ENCODE results near the gene FAM184B. TPM values are rescaled to one million over a fixed set of nuclear protein-coding genes. Genes with fewer than 3 reads are reported as not detected.

Gene FAM184B
- total RNA-seq, 1 donor from 2014 or later: not detected

DNA sequence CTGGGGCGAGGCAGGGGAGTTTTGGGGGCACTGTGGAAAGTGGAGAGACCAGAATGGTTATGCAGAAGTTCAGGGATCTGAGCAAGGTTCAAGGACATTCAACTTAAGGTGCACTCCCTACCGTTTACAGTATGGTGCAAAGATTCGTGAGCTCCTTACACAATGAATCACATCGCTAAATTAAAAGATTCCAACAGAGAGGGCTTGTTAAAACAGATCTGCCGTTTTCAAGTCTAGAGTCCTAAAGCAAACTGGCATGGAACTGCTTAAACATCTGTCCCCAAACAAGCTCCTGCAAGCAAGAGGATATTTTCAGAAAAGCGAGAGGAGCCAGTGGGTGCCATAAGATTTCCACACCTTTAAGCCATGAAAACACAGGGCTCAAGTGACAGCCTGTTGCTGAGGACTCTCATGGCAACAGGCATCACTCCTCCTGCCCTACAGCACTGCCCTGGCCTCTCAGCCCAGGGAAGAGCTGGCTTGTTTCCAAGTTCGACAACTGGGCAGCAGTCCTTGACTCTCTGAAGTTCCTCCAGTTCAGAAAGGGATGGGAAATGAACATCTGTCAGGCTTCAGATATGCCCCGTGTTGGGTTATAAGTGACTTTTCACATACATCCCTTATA is 10.0 kb downstream of the FAM184B start:
- DNase-seq: no peak

DNA sequence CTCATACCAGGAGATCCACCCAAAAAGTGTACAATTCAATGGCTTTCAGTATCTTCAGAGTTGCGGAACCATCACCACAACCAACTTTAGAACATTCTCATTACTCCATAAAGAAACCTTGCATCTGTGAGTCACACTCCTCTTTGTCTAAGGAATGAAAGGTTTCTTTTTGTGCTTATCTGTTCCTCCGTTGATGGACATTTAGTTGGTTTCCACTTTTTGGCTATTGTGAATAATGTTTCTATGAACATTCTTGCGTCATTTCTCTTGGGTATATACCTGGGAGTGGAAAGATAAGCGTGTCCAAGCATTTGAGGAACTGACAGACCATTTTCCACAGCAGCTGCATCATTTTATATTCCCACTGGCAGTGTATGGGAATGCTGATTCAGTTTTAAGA is 10.6 kb downstream of the FAM184B start:
- no peak for DNase-seq

DNA sequence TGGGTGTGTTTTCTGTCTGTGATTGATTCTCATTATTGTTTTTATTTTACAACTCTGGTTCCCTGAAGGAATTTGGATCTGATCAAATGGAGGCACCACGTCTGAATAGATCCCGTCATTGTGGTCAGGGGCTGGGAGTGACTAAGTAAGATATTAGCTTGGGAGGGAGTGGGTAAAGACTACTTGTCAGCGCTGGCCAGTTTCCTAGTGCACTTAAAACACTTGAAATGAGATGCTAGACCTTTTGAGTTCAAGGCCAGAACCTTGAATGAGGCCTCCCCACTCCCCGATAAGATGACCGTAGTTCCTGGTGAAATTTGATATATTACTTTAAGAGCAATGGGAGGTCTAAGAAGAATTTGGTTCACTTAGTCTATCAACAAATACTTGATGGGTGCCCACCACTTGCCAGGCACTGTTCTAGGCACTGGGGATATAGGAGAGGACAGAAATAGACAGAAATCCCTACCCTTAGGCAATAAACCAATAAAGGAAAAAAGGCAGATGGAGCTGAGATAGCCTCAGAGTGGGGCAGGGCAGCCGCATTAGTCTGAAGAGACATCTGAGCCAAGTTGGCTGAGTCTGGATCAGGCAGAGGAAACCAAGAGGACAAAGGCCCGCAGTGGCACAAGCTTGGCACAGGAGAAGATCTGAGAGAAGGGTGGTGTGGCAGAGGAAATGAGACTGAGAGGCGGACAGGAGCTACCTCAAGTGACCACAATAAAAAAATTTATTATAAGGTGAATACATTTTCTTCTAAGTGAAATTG is 11.8 kb downstream of the FAM184B start:
- DNase-seq: no peak

DNA sequence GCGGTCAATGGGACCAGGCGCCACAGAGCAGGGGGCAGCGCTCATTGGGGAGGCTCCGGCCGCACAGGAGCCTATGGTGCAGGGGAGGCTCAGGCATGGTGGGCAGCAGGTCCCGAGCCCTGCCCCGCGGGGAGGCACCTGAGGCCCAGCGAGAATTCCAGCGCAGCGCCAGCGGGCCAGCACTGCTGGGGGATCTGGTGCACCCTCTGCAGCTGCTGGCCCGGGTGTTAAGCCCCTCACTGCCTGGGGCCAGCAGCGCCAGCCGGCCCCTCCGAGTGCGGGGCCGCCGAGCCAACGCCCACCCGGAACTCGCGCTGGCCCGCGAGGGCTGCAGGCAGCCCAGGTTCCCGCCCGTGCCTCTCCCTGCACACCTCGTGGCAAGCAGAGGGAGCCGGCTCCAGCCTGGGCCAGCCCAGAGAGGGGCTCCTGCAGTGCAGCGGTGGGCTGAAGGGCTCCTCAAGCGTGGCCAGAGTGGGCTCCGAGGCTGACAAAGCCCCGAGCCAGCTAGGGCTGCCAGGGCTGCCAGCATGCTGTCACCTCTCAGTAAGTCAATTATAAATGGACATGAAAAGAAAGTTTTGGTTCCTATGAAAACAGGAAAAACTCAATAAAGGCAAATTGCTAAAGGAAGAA is 14.5 kb downstream of the FAM184B start:
- no peak for DNase-seq

DNA sequence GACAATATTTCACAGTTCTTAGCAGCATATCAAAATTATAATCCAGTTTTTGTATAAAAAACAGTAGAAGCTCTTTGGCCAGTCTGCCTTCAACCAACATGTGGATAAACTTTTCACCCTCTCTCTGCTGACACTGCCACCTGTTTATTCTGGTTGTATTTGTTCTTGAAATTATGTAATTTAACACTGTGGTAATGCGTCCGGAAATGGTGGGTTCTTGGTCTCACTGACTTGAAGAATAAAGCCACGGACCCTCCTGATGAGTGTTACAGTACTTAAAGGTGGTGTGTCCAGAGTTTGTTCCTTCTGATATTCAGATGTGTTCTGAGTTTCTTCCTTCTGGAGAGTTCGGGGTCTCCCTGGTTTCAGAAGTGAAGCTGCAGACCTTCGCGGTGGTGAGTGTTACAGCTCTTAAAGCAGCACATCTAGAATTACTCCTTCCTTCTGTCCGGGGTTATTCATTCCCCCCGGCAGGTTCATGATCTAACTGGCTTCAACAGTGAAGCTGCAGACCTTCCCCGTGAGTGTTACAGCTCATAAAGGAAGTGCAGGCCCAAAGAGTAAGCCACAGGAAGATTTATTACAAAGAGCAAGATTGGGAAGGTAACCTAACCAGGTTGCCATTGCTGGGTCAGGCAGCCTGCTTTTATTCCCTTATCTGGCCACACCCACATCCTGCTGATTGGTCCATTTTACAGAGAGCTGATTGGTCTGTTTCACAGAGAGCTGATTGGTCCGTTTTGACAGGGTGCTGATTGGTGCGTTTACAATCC is 15.7 kb downstream of the FAM184B start:
- DNase-seq: no peak

DNA sequence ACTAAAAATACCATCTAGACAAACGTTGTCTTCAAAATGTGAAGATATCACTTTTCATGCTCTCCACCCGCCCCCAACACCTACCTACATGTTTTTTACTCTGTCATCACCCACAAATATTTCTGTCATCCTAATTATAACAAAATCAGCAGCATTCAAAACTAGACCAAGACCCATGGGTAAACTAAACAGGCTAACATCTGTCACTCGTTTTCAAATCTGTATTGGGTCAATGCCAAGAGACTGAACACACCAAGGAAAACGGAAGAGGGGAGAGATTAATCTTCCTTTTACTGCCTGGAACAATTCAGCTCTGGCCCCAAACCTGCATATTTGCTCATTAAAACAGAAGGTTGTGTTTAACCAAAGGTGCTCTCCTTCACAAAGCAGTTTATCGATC is 17.5 kb downstream of the FAM184B start:
- no peak for DNase-seq

DNA sequence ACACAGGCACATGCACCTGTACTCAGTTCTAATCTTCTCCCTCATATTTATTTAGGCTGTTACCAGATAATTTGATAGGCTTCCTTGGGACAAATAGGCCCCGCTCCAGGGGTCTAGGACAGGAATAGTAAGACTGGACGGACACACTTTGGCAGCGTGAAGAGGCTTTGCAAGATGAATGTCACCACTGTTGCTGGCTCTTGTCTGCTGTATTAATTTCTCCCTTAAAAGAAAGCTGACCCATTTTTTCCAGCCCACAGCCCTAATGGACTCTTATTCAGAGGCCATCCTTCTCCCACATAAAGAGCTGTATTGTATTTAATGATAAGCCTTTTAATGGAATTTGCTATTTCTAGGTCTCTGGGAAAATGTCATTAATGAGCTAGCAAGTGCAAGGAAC is 18.0 kb downstream of the FAM184B start:
- no peak for DNase-seq

DNA sequence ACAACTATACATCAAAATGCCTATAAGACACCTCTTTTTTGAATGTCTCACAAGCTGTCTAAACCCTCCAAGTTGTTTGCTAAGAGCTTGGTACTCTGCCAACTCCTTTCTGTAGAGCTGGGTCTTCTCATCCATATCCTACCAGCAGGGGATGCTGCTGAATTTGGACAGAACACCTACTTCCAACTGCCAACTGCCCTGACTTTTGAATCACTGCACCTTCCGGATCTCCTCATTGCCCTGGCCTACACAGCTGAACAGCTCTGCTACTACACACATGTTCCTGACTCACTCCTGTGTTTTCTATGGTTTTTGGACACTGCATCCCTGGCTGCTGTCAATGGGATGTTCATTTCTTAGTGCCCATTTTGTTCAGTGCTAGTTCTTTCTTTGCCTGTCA is 18.7 kb downstream of the FAM184B start:
- DNase-seq: peak; percentile 28

DNA sequence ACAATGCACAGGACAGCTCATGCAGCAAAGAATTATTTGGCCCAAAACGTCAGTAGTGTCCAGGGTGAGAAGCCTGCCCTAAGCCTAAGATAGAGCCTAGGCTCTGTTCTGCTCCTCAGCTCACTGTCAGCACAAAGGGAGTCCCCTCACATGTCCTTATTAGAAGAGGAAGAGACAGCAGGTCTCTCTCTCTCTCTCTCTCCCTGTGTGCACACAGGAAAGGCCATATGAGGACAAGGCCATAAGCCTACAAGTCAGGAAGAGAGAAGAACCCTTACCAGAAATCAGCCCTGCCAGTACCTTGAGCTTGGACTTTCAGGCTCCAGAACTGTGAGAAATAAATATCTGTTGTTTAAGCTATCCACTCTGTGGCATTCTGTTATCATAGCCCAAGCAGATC is 20.4 kb downstream of the FAM184B start:
- no peak for DNase-seq

DNA sequence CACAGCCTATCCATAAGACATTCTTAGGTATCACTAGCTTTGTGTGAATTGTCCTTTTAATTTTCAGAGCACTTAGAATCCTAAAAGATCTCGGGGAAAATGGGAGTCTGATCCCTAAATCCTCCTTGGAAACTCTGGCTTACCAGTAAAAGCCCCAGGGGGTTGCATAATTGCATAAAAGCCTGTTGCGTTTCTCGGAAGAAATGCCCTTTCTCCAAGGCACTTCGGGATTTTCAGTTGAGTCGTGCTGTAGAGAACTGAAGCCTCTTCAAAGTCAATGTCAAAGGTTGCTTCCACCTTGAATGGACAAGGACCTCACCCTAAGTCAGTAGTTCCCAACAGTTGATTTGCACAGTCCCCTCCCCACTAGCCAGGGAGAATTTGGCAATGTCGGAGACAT is 20.8 kb downstream of the FAM184B start:
- DNase-seq: no peak

DNA sequence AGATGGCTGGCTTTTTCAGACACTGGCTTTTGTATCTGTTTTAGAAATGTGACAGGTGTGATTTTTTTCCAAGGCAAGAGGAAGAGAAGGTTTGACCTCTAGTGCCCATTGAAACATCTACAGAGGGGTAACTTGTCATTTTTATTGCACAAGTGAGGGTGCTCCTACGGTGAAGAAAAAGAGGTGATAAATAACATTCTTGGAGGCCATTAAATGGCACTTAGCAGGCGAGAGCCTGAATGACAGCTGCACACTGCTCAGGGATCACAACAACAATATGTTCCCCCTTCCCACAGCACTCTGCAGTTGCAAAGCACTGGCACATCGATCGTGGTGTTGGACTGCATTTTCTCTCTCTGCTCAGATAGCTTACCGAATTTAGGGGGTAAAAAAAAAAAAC is 22.9 kb downstream of the FAM184B start:
- DNase-seq: no peak

DNA sequence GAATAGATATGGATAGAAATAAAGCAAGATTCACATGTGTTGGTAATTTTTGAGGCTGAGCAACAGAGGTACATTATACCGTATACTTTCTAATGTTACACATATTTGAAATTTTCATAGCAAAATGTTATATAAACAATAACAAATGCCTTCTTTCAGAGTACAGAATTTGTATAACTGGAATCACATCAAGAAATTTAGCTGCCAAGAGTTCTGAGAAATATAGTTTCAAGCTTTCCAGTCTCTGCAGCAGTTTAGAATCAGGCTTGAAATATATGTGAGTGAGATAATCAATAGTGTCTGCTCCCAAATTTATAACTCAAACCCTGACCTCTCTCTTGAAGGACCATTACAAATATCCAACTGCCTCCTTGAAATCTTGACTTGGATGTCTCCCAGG is 23.8 kb downstream of the FAM184B start:
- no peak for DNase-seq

DNA sequence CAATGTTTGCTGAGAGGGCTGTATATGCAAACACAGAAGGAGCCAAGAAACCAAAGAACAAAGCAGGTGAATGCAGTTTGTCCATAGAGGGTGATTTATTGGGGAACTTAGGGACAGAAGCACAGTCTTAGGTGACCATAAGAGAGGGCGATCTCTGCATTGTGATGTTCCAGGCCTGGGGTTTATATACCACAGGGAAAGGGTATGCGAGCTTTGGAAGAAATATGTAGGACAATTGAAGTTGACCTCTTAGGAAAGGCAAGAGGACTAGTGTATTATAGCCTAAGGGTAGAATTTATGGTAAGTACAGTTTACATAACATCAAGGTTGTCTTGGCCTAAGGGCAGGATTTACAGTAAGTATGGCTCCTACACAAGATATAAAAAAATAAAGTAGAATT is 27.8 kb downstream of the FAM184B start:
- DNase-seq: no peak

DNA sequence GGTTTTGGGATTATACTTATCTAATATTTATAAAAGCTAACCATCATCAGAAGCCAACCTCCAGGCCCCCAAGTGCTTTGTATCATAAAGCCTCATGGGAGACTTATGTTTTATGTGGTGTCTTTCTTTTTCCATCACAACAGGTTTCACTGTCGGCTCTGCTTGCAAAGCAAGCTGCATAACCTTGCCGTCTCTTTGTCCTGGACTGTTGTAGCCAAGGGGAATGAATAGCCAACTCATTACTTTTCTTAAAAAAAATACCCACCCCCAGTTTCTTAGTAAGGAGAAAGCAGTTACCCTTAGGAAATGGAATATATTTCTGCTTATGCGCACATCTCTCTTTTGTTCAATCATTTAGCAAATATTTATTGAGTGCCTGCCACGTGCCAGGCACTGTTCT is 40.7 kb downstream of the FAM184B start:
- DNase-seq: no peak

DNA sequence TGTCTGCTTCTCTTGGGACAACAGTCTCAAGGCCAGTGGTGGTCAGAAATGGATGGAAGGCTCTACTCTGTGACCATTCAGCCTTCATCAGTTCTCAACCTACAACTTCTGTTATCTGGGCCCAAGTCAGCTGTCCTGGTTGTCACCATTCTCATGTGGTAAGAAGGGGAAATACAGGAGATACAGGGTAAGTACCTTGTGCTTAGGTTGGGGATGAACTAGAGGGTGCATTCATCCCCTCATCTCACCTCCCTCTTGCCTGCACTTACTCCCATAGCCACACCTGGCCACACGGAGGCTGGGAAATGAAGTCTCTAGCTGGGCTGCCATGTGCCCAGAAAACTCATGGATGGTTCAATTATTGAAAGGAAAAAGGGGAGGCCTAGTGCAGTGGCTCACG is 44.9 kb downstream of the FAM184B start:
- no peak for DNase-seq

DNA sequence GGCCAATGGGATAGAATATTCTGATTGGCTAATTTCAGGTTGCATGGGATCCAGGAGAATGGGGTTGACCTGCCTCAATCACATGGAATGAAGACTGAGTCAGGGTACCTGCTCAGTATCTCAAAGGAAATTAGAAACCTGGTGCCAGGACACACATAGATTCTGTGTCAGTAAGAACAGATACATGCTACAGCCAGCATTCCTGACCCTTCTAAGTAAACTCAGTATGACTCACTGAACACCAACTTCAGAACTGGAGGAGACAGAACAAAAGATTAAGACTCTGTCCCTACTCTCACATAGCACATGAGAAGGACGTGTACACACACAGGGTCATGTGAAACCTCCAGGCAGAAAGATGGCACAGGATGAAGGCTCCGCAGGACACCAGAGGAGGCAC is 54.5 kb downstream of the FAM184B start:
- no peak for DNase-seq

DNA sequence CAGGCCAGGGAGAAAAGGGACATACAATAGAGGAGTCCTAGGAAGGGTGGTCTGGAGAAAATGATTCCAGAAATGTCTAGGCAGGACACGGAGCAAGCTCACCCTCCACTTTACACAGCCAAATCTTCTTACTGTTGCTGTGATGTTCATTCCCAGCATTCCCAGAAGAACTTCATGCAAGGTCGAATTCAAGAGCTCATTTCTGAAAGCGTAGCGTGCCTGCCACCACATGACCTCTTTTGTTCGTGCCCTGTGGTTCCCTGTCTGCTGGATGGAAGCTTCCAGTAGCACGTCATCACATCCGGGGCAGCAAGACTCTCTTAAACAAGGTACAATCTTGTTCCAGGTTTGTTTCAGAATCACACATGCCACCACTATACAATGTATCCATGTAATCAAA is 57.8 kb downstream of the FAM184B start:
- no peak for DNase-seq

DNA sequence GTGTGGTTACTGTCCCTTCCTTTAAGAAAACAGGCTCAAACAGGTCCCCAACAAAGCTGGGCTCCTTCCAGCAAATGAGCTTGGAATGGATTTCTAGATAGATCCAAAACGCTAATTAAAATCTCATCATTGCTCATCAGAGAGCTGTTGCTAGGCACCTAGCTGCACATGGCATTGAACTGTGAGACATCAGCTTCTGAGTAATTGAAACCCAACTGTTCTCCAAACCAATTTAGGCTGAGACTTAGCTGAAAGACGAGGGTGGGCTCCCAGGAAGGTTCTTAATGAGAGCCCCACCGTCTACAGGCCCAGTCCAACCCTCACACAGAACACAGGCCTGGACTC is 59.1 kb downstream of the FAM184B start:
- no peak for DNase-seq

DNA sequence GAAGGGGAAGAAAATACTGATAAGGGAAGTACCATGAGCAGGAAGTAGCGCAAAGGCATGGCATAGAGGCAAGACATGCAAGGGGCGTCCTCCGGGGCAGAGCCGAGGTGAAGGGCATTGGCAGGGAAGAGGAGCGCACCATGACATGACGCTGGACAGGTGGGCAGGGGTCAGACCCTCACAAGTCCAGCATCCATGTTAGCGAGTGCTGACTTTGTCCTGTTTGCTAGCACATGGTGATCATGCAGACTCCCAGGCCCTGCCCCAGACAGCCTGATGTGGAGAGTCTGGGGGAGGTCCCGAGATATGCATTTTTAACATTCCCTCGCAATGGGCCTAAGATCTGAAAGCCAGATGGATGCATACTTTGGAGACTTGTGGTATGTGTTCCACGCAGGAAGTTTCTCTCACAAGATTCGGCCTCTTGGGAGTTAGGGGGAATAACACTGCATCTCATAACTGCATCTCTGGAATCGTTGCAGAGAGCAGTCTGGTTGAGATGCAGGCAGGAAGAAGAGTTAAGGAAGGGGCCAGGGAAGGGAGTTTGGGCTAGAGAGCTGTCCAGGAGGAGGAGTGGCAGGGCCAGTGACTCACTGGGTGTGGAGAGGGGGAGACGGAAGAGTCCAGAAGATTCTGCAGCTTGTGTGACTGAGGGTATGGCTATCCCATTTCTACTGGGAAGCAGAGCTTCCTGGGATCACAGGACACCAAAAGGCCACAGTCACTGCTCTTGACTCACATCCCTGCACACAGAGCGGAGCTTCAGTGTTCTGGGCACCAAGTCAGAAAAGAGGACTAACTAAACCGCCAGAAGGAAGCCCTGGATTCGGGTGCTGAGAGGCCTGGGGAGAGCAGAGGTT is 59.7 kb downstream of the FAM184B start:
- no peak for DNase-seq

DNA sequence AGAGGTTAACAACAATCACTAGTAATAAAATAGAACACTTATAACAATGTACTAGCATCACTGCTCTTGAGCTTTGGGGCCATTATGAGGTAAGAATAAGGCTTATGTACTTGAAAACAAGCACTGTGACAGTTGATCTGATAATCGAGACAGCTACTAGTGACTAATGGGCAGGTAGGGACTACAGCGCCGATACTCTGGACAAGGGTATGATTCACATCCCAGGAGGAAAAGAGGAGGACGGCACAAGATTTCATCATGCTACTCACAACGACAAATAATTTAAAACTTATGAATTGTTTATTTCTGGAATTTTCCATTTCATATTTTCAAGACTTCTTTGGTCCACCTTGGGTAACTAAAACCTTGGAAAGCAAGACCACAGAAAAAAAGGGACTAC is 62.3 kb downstream of the FAM184B start:
- DNase-seq: no peak

DNA sequence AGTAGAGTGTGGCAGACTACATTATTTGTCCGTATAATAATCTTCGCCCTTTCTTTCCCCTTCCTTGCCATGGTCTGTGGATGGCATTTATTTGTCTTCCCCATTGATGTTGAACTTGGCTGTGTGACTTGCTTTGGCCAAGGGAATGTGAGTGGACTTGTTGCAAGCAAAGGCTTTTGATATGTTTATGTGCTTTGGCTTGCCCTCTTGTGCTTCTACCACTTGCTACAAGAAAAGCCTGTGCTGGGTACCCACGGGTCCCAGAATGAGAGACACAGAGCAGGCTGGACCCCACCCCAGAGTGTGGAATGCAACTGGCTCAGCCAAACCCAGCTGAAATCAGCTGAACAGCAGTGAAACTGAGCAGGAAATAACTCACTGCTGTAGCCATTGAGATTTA is 63.0 kb downstream of the FAM184B start:
- DNase-seq: no peak

DNA sequence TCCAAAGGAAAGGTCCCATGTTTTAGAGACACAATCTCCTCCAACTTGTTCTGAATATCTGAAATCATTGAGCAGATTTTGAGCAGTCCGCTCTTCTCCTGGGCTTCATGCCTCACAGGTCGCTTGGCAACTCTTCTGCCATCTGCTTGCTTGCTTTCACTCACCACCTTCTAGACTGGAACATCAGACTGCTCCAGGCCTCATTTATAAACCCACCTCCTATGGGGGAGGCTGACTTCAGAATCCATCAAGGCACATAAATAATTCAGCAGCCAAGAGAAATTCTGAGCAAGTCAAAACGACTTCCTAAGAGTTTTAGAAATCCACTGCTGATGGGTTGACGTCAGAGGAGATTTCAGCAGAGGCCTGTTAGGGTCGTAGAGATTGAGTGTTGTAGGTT is 64.1 kb downstream of the FAM184B start:
- no peak for DNase-seq

DNA sequence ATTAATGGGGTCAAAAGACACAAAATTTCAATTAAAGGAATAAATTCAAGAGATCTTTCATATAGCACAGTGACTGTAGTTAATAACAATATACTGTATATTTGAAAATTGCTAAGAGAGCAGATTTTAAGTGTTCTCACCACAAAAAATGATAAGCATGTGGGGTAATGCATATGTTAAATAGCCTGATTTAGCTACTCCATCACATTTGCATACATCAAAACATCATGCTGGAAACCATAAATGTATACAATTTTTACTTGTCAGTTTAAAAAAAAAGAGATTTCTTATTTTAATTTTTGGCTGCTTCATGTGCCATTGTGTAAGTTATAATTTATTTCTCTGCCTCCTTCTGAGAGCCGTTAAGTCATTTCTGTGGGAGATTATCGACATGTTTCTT is 65.9 kb downstream of the FAM184B start:
- no peak for DNase-seq

All from dermis blood vessel endothelial cell (primary cell).